ENCODE data around the gene IGF1R. TPM values are rescaled to one million over a fixed set of nuclear protein-coding genes. Genes with fewer than 3 reads are reported as not detected.

The IGF1R gene
- total RNA-seq, 1 experiment from 2014 or later = 3.8 TPM

DNA sequence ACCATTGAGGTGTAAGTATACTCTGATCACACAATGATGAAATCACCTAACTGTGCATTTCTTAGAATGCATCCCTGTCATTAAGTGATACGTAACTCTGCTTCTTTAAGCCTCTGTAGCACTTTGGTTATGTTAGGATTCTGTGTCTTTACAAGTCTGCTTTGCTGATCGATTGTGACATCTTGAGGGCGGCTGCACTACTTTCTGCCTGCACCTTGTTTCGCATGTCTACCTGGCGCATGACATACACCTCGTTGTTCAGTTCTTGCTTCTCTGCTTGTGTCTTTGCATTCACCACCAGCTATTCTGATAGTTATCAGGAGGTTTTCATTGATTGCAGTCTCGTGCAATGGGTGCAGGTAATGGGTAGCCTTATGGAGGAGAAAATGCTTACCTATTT lies 32.7 kb downstream of the IGF1R start:
- ATAC-seq = no peak
- H4K20me1 ChIP-seq (ENCODE audit: low read length) = no peaks in the 10 kb centered on the region
- no peak for TF ChIP-seq CTCF (conservative IDR thresholded peaks at IDR 0.05; ENCODE audit: low read depth, low read length)
- TF ChIP-seq EZH2 (IDR thresholded peaks at IDR 0.05; ENCODE audit: low read length, unreplicated experiment) = no peak
- no peak for TF ChIP-seq EZH2phosphoT487 (IDR thresholded peaks at IDR 0.05; ENCODE audit: borderline replicate concordance, low read length)

GRCh38 chr15:98682992-98683701 lies 34.8 kb downstream of the IGF1R start:
- POLR2A ChIA-PET (ENCODE audit: unreplicated experiment) = no interaction called here
- intact Hi-C loops (cut with micrococcal nuclease) = no loop called here
- H3K4me3 ChIP-seq (ENCODE audit: low read length) = no peak overlapping the region

More for the DNA sequence above, 32.7 kb downstream of the IGF1R start:
- intact Hi-C loops (cut with micrococcal nuclease) = no loop called here
- no peaks in the 10 kb centered on the region for H3K9me2 ChIP-seq (replicated peaks; ENCODE audit: low read length)
- no peaks in the 10 kb centered on the region for H3F3A ChIP-seq (ENCODE audit: low read length, unreplicated experiment)
- H3K4me2 ChIP-seq (ENCODE audit: low read length) = no peak overlapping the region
- H3K27ac ChIP-seq (ENCODE audit: low read length) = no peak overlapping the region
- H3K4me3 ChIP-seq (ENCODE audit: low read length) = no peak overlapping the region
- ChIA-PET POLR2A (ENCODE audit: unreplicated experiment) (no interaction called here), CTCF (no interaction called here)
- H3K4me1 ChIP-seq (ENCODE audit: insufficient read depth, low read length) = peaks cover 11% of the 10 kb centered on the region
- H3K79me2 ChIP-seq (ENCODE audit: low read length) = peaks cover 14% of the 10 kb centered on the region; the same call in 1 of the 2 replicates
- H3K36me3 ChIP-seq (ENCODE audit: low read depth, low read length) = no peaks in the 10 kb centered on the region
- no peaks in the 10 kb centered on the region for H3K27me3 ChIP-seq (ENCODE audit: low read length)
- no peak for DNase-seq
- no peaks in the 10 kb centered on the region for H3K9me3 ChIP-seq (ENCODE audit: low read length)
- no peak overlapping the region for H2AFZ ChIP-seq (ENCODE audit: low read length)
- H3K9ac ChIP-seq (ENCODE audit: low read length) = no peak overlapping the region
- BruUV-seq (replicated peaks) = no TSS peak

DNA sequence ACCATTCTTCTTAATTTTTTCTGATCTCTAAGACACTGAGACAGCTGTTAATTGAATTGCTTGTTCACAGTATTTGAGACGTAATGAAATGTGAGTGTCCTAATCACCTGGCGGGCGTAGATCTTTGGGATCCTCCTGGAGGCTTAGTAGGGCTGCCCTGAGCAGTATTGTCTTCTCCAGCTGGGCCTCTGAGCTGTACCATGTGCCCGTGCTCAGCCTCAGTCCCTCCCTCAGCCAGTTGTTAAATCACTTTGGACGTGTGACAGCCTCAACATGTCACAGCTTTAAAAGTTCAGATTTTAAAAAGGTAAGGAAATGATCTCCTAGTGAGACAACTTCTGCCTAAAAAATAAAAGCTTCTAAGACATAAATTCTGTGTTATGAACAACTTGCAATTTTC lies 35.5 kb downstream of the IGF1R start:
- no TSS peak for BruUV-seq (replicated peaks)
- intact Hi-C loops (cut with micrococcal nuclease) = loop anchor here (2.0 kb wide), 1 partner anchor 43 kb away; no protein-coding TSS in a partner anchor
- Histone ChIP-seq H3K27ac (ENCODE audit: low read length) (no peak overlapping the region), H3K9me3 (ENCODE audit: low read length) (no peaks in the 10 kb centered on the region), H3K4me1 (ENCODE audit: insufficient read depth, low read length) (peaks cover 11% of the 10 kb centered on the region), H3F3A (ENCODE audit: low read length, unreplicated experiment) (no peaks in the 10 kb centered on the region), H3K27me3 (ENCODE audit: low read length) (no peaks in the 10 kb centered on the region), H3K9me2 (replicated peaks; ENCODE audit: low read length) (no peaks in the 10 kb centered on the region), H3K9ac (ENCODE audit: low read length) (no peak overlapping the region), H2AFZ (ENCODE audit: low read length) (no peak overlapping the region), H3K4me2 (ENCODE audit: low read length) (no peak overlapping the region), H4K20me1 (ENCODE audit: low read length) (no peaks in the 10 kb centered on the region), H3K36me3 (ENCODE audit: low read depth, low read length) (no peaks in the 10 kb centered on the region), H3K79me2 (ENCODE audit: low read length) (peaks cover 29% of the 10 kb centered on the region; the same call in 1 of the 2 replicates), H3K4me3 (ENCODE audit: low read length) (no peak overlapping the region)
- DNase-seq (no peak), ATAC-seq (peak; percentile 51)
- ChIA-PET POLR2A (ENCODE audit: unreplicated experiment) (interaction anchor here (0.6 kb wide), 1 partner anchor 17 kb away, joined by 16 read pairs; no protein-coding TSS in a partner anchor), CTCF (no interaction called here)
- TF ChIP-seq EZH2 (IDR thresholded peaks at IDR 0.05; ENCODE audit: low read length, unreplicated experiment) (no peak), EZH2phosphoT487 (IDR thresholded peaks at IDR 0.05; ENCODE audit: borderline replicate concordance, low read length) (no peak), CTCF (conservative IDR thresholded peaks at IDR 0.05; ENCODE audit: low read depth, low read length) (no peak)

More at GRCh38 chr15:98682992-98683701, 34.8 kb downstream of the IGF1R start:
- no peak overlapping the region for H2AFZ ChIP-seq (ENCODE audit: low read length)
- no peak for TF ChIP-seq EZH2 (IDR thresholded peaks at IDR 0.05; ENCODE audit: low read length, unreplicated experiment)
- ATAC-seq (no peak), DNase-seq (no peak)
- no peak overlapping the region for H3K4me2 ChIP-seq (ENCODE audit: low read length)
- no peak overlapping the region for H3K27ac ChIP-seq (ENCODE audit: low read length)
- H3F3A ChIP-seq (ENCODE audit: low read length, unreplicated experiment) = no peaks in the 10 kb centered on the region
- H3K9me3 ChIP-seq (ENCODE audit: low read length) = no peaks in the 10 kb centered on the region
- H3K4me1 ChIP-seq (ENCODE audit: insufficient read depth, low read length) = peaks cover 11% of the 10 kb centered on the region
- no peaks in the 10 kb centered on the region for H3K9me2 ChIP-seq (replicated peaks; ENCODE audit: low read length)
- H3K9ac ChIP-seq (ENCODE audit: low read length) = no peak overlapping the region
- no TSS peak for BruUV-seq (replicated peaks)
- no peaks in the 10 kb centered on the region for H3K27me3 ChIP-seq (ENCODE audit: low read length)
- H3K79me2 ChIP-seq (ENCODE audit: low read length) = peaks cover 22% of the 10 kb centered on the region; the same call in 1 of the 2 replicates
- H4K20me1 ChIP-seq (ENCODE audit: low read length) = no peaks in the 10 kb centered on the region
- CTCF ChIA-PET = no interaction called here
- H3K36me3 ChIP-seq (ENCODE audit: low read depth, low read length) = no peaks in the 10 kb centered on the region
